H1 (cell line): ENCODE results near the gene ITPR1. TPM values are rescaled to one million over a fixed set of nuclear protein-coding genes. Genes with fewer than 3 reads are reported as not detected.

Source experiments
- E2F6 ChIP-seq: IDR thresholded peaks from 2 replicates; pipeline ENCODE4 v1.6.1; 2012; ENCODE audit warnings: inconsistent platforms
- polyA plus RNA-seq, 7 experiments: library from polyadenylated mRNA; depleted of rRNA in 3 of 7; stranded (reverse) in 5 of 7; unstranded in 2 of 7; fragments of >200 nt in 5 of 7; fragments of 200-250 nt in 2 of 7; gene quantifications; 1 replicate in 5 of 7; 2 replicates in 1 of 7; 4 replicates in 1 of 7; pipeline versions ENCODE4 v1.2.1 to v1.2.3, GENCODE V29; 2011 to 2013; ENCODE audit warnings: missing spikeins in 2 of 7, mixed read lengths in 2 of 7
- total RNA-seq: library from RNA; stranded (reverse); fragmentation: NEBNext Ultra II Directional; extraction: Animal tissue kit (Norgen Biotek cat#: 25700); gene quantifications from 2 replicates; pipeline ENCODE4 v1.2.1, GENCODE V29; 2021

The ITPR1 gene
- total and polyA plus RNA-seq, 2 of the 8 experiments (the other 6 are each of a cell fraction or from before 2014, with no cell fraction given): 2.5 to 16.3 TPM

GRCh38 chr3:4672725-4673275 is 179.7 kb downstream of the ITPR1 start (continued):
- no peak for TF ChIP-seq E2F6
- TF ChIP-seq, all 59 proteins: peak for 0
